ENCODE data around the gene GOLGA6L2.

- TF ChIP-seq, protein P1, sequence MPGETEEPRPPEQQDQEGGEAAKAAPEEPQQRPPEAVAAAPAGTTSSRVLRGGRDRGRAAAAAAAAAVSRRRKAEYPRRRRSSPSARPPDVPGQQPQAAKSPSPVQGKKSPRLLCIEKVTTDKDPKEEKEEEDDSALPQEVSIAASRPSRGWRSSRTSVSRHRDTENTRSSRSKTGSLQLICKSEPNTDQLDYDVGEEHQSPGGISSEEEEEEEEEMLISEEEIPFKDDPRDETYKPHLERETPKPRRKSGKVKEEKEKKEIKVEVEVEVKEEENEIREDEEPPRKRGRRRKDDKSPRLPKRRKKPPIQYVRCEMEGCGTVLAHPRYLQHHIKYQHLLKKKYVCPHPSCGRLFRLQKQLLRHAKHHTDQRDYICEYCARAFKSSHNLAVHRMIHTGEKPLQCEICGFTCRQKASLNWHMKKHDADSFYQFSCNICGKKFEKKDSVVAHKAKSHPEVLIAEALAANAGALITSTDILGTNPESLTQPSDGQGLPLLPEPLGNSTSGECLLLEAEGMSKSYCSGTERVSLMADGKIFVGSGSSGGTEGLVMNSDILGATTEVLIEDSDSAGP (CRISPR knock-in tag; IDR thresholded peaks at IDR 0.05; ENCODE audit: borderline replicate concordance), result no peak
- TF ChIP-seq, protein P2, sequence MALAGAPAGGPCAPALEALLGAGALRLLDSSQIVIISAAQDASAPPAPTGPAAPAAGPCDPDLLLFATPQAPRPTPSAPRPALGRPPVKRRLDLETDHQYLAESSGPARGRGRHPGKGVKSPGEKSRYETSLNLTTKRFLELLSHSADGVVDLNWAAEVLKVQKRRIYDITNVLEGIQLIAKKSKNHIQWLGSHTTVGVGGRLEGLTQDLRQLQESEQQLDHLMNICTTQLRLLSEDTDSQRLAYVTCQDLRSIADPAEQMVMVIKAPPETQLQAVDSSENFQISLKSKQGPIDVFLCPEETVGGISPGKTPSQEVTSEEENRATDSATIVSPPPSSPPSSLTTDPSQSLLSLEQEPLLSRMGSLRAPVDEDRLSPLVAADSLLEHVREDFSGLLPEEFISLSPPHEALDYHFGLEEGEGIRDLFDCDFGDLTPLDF (CRISPR knock-in tag; IDR thresholded peaks at IDR 0.05), result no peak
- no peak for TF ChIP-seq MATR3 (CRISPR knock-in tag; IDR thresholded peaks at IDR 0.05)
- TF ChIP-seq ZNF274 (CRISPR knock-in tag; IDR thresholded peaks at IDR 0.05), result no peak
- no peak for TF ChIP-seq TAF15 (IDR thresholded peaks at IDR 0.05; ENCODE audit: low read depth, low read length, poor library complexity, severe bottlenecking)
- no peak for TF ChIP-seq ZMYM3 (CRISPR knock-in tag; IDR thresholded peaks at IDR 0.05)
Measured at GRCh38 chr15:23447107-23447500, at the start of gene GOLGA6L2.

All from HepG2 (cell line).